ENCODE measurements around the gene SSNA1.

SSNA1 gene

DNA sequence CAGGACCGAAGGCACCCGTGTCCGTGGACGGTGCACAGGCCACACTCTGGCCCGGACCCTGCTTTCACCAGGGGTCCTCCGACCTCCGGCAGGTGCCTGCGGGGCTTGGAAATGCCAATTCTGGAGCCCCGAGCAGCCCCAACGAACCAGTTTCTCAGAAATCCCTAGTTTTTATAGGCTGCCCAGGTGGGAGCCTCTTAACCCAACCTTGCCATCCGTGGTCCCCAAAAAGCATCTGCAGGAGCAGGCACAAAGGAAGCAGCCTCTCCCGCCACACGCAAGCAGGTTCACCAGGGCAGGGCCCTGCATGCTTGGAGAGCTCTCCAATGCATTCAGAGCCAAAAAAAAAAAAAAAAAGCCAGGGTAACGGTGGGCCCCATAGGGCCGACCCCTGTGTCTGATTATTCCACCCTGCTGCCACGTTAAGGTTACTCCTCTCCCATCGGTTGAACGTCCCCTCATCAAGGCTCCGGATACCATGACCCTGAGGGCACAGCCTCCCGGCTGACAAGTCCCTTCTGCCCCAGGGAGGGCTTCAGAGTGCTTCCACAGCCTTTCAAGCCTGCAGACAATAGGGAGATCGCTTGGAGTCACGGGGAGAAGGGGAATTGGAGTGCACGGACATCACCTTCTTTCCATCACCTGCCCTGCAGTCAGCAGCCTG lies 12.9 kb downstream of the SSNA1 start:
- Histone ChIP-seq H3K27me3 (ENCODE audit: insufficient read depth, poor library complexity, severe bottlenecking) (no peaks in the 10 kb centered on the region), H3K27ac (ENCODE audit: poor library complexity, severe bottlenecking) (peak overlapping the region; percentile 32), H3K36me3 (ENCODE audit: low read depth) (peaks cover 8% of the 10 kb centered on the region; the same call in 1 of the 2 replicates), H3K4me1 (ENCODE audit: insufficient read depth, poor library complexity, severe bottlenecking) (peaks cover 15% of the 10 kb centered on the region), H3K9me3 (ENCODE audit: severe bottlenecking) (no peaks in the 10 kb centered on the region), H3K4me3 (ENCODE audit: severe bottlenecking) (peak overlapping the region; percentile 88)
- TF ChIP-seq, protein P1, sequence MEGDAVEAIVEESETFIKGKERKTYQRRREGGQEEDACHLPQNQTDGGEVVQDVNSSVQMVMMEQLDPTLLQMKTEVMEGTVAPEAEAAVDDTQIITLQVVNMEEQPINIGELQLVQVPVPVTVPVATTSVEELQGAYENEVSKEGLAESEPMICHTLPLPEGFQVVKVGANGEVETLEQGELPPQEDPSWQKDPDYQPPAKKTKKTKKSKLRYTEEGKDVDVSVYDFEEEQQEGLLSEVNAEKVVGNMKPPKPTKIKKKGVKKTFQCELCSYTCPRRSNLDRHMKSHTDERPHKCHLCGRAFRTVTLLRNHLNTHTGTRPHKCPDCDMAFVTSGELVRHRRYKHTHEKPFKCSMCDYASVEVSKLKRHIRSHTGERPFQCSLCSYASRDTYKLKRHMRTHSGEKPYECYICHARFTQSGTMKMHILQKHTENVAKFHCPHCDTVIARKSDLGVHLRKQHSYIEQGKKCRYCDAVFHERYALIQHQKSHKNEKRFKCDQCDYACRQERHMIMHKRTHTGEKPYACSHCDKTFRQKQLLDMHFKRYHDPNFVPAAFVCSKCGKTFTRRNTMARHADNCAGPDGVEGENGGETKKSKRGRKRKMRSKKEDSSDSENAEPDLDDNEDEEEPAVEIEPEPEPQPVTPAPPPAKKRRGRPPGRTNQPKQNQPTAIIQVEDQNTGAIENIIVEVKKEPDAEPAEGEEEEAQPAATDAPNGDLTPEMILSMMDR (IDR thresholded peaks at IDR 0.05; ENCODE audit: poor library complexity, severe bottlenecking): no peak
- ATAC-seq (ENCODE audit: low read depth) (no peak), DNase-seq (ENCODE audit: low spot score) (no peak)

DNA sequence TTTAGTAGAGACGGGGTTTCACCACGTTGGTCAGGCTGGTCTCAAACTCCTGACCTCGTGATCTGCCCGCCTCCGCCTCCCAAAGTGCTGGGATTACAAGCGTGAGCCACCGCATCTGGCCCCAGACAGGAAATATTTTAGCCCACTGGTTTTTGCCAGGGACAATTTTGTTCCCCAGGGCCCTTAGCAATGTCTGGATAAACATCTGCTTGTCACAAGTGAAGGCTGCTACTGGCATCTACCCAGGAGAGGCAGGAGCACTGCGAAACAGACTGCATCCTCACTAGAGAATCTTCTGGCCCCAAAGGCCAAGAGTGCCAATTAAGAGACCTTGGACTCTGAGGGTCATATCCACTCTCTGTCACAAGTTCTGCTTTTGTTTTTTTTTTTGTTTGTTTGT lies 14.5 kb downstream of the SSNA1 start:
- DNase-seq (ENCODE audit: low spot score) (no peak), ATAC-seq (ENCODE audit: low read depth) (no peak)
- no peak overlapping the region for H3K4me3 ChIP-seq (ENCODE audit: severe bottlenecking)
- no peaks in the 10 kb centered on the region for H3K27me3 ChIP-seq (ENCODE audit: insufficient read depth, poor library complexity, severe bottlenecking)
- TF ChIP-seq, protein P1 (IDR thresholded peaks at IDR 0.05; ENCODE audit: poor library complexity, severe bottlenecking): no peak
- no peak overlapping the region for H3K27ac ChIP-seq (ENCODE audit: poor library complexity, severe bottlenecking)
- H3K9me3 ChIP-seq (ENCODE audit: severe bottlenecking): no peaks in the 10 kb centered on the region
- H3K36me3 ChIP-seq (ENCODE audit: low read depth): peaks cover 8% of the 10 kb centered on the region; the same call in 1 of the 2 replicates
- H3K4me1 ChIP-seq (ENCODE audit: insufficient read depth, poor library complexity, severe bottlenecking): peaks cover 17% of the 10 kb centered on the region

- TF ChIP-seq, protein P1 (IDR thresholded peaks at IDR 0.05; ENCODE audit: poor library complexity, severe bottlenecking): no peak
- ATAC-seq (ENCODE audit: low read depth) (no peak), DNase-seq (ENCODE audit: low spot score) (no peak)
- H3K36me3 ChIP-seq (ENCODE audit: low read depth): peaks cover 11% of the 10 kb centered on the region; the same call in 1 of the 2 replicates
- H3K27me3 ChIP-seq (ENCODE audit: insufficient read depth, poor library complexity, severe bottlenecking): no peaks in the 10 kb centered on the region
- peaks cover 11% of the 10 kb centered on the region for H3K4me1 ChIP-seq (ENCODE audit: insufficient read depth, poor library complexity, severe bottlenecking)
- no peaks in the 10 kb centered on the region for H3K9me3 ChIP-seq (ENCODE audit: severe bottlenecking)
- H3K4me3 ChIP-seq (ENCODE audit: severe bottlenecking): peak overlapping the region; percentile 91
- peak overlapping the region; percentile 41 for H3K27ac ChIP-seq (ENCODE audit: poor library complexity, severe bottlenecking)
These were observed 16.3 kb downstream of the SSNA1 start for GRCh38 chr9:137204731-137205125.

- TF ChIP-seq, protein P1 (IDR thresholded peaks at IDR 0.05; ENCODE audit: poor library complexity, severe bottlenecking): no peak
- H3K36me3 ChIP-seq (ENCODE audit: low read depth): peaks cover 13% of the 10 kb centered on the region; the same call in 1 of the 2 replicates
- H3K9me3 ChIP-seq (ENCODE audit: severe bottlenecking): no peaks in the 10 kb centered on the region
- H3K27me3 ChIP-seq (ENCODE audit: insufficient read depth, poor library complexity, severe bottlenecking): no peaks in the 10 kb centered on the region
- ATAC-seq (ENCODE audit: low read depth) (peak; percentile 36), DNase-seq (ENCODE audit: low spot score) (peak; percentile 91)
- H3K4me3 ChIP-seq (ENCODE audit: severe bottlenecking): peak within 1 kb of the TSS; percentile 91
- peaks cover 11% of the 10 kb centered on the region for H3K4me1 ChIP-seq (ENCODE audit: insufficient read depth, poor library complexity, severe bottlenecking)
- H3K27ac ChIP-seq (ENCODE audit: poor library complexity, severe bottlenecking): peak within 1 kb of the TSS; percentile 41
These were observed 16.9 kb downstream of the SSNA1 start, which contains the start of the genes NDOR1 and TMEM203 for GRCh38 chr9:137205126-137206069. Gene NDOR1, plus strand, starts transcription at chr9:137205700. Its CDS starts 78 bp downstream, at chr9:137205778. Gene TMEM203, minus strand, starts transcription at chr9:137205648. Its CDS starts 234 bp downstream, at chr9:137205414.
